Embryonic facial prominence (tissue), 1 donor: ENCODE data around the gene MBIP.
"Not testable (repeated sequence)": the region's sequence is repeated elsewhere in the genome, so short reads cannot be mapped to it uniquely, and the experiment has no call there.

Source experiments
- DNase-seq: peaks from one replicate; pipeline ENCODE4 v3.0.0-alpha.2; 2016; ENCODE audit errors: extremely low spot score

The MBIP gene, protein sequence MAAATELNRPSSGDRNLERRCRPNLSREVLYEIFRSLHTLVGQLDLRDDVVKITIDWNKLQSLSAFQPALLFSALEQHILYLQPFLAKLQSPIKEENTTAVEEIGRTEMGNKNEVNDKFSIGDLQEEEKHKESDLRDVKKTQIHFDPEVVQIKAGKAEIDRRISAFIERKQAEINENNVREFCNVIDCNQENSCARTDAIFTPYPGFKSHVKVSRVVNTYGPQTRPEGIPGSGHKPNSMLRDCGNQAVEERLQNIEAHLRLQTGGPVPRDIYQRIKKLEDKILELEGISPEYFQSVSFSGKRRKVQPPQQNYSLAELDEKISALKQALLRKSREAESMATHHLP

DNA sequence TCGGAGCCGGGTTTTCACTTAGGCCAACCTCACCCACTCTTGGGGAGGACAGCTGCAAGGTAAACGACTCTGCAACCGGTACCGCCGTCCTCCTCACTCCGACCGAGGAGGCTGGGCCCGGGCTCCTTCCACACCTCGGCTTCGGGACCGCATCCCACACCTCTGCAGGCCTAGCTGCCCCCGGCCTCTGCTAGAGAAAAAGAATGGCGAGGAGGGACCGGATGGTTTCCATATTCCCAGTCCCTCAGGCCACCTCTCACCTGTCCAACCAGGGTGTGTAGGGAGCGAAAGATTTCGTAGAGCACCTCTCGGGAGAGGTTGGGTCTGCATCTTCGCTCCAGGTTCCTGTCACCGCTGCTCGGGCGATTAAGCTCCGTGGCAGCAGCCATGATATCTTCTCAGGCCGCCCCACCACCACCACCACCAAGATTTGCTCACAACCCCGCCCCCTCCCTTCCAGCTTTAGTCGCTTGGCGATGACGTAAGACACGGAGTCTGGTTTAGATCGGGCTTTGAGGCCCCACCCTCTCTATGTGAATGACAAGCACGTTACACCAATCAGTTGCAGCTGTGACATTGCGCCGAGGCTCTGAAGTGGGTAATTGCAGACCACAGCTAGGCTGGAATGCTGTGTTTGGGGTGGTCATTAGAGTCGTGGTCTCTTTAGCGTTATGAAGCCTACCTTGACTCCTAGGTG is at the start of gene MBIP:
MBIP (minus strand) TSS at position 438 of the 697 bp plus-strand sequence; CDS start at position 389, 49 bp downstream.
- peak; percentile 96 for DNase-seq

DNA sequence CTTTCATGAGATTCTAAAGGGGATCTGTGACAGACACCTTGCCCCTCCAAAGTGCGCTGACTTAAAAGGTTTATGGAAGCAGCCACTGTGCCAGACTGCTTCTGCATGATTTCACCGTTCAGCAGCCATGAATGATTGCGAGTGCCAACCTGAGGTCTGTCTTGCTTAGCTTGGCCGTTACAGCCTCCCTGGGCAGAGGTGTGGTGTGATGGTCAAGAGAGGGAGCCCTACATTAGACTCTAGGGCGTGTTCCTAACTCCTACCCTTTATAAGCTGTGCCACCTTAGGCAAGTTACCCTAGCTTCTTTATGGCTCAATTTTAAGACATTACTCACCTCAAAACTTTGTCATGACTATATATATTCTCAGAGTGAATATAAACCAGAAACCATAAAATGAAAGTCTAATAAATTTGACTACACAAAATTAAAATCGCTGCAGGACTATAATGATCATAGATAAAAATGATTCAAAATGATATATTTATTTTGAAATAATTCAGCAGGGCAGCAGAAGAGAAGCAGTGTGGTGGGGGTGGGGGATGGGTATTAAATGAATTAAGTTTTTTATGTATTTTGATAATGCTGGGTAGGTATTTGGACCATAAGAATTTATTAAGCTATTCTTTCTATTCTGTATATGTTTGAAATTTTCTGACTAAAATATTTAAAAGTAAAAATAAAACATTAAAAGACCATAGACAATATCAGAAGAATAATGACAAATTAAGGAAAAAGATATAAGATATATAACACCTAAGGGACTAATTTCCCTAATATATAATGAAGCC is 47.7 kb upstream of the MBIP start:
- no peak for DNase-seq

DNA sequence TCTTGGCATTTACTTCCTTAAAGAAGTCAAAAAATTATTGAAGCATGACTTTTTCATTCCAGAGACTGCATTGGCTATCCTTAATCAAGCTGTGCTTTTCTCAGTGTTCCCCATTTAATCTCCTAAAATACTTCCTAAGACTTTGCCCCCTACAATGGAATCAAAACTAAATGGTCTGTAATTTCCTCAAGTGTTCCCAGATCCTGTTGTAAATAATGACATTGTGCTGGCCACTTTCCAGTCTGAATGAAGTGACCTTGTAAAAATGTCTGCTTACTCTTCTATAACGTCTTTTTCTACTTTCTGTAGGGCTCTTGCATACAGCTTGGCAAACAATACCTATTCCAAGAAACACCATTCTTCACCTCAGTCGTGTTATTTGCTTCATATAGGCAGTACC is 45.3 kb upstream of the MBIP start:
- no peak for DNase-seq

DNA sequence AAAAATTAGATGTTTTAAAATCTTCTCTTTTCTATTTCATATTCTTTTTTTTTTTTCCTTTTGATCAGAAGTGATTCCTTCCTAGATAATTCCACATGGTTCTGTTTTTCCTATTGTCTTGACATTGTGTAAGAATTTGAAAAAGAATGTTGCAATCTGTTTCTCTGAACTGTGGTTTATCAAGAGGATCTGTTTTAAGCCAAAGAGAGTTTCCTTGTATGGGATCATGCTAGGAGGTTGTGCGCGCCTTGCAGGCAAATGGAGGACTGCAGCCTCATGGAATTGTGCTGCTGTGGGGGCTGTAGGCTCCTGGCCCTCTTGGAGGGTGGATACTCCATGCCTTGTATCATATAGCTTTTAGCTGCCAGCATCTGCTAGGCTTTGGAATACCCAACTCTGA is 43.3 kb upstream of the MBIP start:
- DNase-seq = no peak

DNA sequence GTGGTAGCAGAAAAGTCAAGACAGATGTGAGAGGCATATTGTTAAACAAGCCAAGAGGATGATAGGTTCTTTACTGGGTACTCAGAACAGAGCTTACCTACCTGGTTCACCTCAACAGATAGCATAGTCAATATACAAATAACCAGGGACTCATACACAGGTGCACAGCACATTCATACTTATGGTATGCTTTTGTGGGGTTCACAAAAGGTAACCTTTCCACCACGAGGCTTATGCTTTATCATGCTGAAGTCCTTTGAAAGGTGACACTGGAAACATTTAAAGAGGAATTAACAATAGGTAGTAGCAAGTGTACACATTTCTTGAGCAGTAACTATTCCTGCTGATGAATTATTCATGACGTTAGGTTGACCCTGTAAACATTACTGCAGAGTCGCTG is 42.2 kb upstream of the MBIP start:
- no peak for DNase-seq

DNA sequence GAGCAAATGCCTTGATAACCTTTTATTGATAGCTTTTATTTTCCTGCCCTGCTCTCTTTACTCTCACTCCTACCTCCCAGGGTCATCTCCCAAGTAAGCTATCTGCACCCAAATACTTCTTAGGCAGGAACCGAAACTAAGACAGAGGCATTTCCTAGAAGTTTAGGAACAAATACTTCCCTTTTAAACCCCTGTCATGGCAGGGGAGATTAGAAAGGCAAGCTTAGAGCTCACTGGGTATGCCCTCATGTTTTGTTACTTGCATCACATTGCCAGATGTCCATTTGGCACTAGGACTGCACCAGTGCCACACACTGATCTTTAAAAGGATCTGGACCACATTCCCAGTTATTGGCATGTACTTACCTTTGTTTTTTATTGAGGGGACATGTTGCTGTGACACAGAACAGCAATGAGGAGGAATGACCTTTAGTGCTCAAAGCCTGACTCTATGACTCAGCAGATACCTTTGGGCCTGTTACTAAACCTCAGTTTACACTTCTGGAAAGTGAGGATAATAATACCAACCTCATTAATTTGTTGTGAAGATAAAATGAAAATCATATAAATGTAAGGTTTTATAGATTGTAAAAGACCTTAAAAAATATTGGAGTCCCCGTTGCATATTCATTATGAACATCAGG is 40.9 kb upstream of the MBIP start:
- no peak for DNase-seq

DNA sequence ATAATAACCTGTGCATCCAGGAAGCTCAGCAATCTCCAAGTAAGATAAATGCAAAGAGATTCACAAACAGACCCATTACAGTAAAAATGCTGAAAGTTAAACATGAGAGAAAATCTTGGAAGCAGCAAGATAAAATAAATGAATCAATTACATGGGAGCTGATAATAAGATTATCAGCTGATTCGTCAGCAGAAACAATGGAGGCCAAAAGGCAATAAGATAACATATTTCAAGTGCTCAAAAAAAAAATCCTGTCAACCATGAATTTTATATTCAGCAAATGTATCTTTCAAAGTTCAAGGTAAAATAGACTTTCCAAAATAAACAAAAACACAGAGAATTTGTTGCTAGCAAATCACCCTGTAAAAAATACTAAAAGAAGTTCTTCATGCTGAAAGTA is 36.4 kb upstream of the MBIP start:
- DNase-seq = no peak

DNA sequence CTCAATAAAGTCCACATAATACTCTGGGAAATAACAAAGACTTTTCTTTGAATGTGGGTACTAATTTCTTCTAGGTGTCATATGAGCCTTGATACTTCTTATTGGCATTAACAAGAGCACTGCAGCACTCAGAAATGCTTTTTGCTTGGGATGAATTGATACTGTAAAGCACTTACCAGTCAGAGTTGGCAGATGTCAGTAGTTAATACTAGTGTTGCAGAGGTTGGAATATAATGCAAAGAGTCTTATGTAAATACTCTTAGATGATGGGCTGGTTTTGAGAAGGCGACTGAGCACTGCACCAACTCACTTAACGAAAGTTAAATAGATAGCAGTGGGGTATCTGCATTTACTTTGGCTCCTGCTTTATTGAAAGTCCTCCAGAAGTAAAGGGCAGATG is 25.6 kb upstream of the MBIP start:
- no peak for DNase-seq

DNA sequence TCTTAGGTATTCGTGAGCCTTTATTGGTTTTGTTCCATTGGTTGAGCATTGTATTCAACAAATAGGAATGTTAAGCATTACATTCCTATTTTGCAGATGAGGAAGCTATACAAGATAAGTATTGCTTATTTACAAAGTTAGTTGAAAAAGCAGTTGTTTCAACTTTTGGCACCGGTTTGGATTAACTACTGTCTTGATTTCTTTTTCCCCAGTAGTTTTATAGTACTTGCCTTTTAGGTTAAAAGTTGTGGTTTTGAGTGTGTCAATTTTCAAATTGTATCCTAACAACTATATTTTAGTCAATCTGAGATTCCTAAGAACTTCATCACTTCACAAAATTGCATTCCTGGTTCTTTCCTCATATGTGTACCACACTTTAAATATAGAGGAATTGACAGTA is 23.8 kb upstream of the MBIP start:
- no peak for DNase-seq

DNA sequence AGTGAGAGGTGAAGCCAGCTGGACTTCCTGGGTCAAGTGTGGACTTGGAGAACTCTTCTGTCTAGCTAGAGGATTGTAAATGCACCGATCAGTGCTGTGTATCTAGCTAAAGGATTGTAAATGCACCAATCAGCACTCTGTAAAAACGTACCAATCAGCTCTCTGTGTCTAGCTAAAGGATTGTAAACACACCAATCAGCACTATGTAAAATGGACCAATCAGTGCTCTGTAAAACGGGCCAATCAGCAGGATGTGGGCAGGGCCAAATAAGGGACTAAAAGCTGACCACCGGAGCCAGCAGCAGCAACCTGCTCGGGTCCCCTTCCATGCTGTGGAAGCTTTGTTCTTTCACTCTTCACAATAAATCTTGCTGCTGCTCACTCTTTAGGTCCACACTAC is 21.4 kb upstream of the MBIP start:
- not testable (repeated sequence) for DNase-seq

DNA sequence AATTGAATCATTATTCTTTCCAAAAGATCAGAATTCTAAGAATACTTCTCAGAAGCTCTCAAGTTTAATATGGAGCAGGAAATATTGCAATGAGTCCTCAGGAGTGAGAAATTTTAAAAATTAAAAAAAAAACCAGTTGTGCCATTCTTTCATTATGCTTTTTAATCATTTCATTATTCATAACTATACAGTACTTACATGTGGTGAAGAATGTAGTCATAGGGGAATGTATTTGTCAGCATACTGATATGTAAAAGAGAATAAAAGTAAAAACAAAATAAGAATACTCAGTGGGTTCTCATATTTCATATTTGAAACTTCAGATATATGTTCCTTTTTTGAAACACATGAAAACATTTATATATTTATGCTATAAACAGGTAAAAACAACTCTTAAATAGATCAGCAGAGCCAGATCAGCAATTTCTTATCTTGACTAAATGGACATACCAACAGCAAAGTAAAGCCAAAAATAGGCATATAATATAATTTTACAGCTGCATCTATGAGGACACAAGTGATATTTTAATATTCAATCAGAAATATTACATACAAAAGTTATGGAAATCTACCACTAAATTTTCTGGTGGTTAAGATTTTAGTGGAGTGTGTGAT is 19.9 kb upstream of the MBIP start:
- no peak for DNase-seq

DNA sequence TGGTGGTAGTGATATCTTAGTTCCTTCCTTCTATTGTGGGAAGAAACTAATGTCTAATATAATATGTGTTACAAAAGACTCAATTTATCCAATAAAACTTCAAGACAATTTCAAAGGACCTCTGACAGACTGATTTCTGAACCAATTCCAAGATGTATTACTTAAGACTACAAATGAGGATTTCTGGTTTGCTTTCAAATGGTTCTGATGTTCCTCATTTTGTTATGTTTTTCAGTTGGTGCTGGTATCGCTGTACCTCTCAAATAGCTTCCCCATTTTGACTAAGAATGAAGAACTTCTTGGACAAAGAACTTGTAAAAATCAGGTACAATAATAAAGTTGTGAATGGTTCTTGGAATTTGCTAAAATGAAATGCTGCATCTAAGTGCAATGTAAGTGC is 19.4 kb upstream of the MBIP start:
- DNase-seq = no peak

DNA sequence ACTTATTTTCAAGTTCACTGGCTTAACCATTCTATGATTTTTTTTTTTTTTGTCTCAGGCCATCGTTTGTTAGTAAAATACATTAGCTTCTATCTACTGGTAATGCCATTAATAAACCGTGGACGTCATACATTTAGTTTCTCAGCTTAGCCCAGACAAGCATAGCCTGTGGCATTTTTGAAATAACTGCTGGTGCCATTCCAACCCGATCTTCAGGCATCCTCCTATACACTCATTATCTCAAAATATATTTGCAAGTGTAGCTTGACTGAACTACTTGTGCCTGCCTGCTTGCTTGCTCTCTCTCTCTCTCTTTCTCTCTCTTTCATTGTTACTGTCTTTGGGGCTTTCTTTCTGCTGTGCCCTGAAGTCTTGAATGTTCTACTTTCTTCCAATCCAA is 12.7 kb upstream of the MBIP start:
- DNase-seq = no peak

DNA sequence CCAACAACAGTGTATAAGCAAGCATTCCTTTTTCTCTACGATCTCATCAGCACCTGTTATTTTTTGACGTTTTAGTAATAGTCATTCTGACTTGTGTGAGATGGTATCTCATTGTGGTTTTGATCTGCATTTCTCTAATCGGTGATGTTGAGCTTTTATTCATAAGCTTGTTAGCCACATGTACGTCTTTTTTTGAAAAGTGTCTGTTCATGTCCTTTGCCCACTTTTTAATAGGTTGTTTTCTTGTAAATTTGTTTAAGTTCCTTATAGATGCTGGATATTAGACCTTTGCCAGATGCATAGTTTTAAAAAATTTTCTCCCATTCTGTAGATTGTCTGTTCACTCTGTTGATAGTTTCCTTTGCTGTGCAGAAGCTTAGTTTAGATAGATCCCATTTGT is 7.1 kb upstream of the MBIP start:
- DNase-seq = not testable (repeated sequence)

DNA sequence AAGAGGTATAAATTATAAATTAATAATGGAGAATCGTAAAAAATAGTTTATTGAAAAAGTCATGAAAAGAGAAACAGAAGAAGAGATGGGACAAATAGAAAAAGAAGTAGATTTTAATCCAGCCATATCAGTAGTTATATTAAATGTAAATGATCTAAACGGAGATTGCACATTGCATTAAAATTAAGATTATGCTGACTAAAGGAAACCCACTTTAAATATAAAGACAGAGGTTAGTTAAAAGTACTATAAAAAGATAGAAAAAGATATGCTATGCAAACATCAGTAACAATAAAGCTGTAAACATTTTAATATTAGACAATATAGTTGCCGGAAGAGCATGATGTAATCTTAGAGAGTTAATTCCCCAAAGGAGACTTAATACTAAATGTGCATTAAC is 5.4 kb upstream of the MBIP start:
- no peak for DNase-seq

DNA sequence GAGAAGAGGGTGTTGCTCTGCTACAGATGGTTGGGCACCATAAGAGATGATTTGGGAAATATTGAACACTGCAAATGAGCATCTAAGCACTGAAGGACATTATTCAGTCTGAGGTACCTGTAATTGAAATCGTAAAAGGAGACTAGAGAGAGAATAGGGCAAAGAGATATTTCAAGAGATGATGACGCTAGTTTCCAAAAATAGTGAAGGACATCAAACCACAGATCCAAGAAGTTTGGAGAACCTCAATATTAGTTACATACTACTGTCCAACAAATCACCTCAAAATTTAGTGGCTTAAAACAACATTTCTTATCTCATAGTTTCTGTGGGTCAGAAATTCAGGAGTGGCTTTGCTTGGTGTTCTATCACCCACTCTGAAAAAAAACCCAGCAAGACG is 4.5 kb upstream of the MBIP start:
- no peak for DNase-seq

DNA sequence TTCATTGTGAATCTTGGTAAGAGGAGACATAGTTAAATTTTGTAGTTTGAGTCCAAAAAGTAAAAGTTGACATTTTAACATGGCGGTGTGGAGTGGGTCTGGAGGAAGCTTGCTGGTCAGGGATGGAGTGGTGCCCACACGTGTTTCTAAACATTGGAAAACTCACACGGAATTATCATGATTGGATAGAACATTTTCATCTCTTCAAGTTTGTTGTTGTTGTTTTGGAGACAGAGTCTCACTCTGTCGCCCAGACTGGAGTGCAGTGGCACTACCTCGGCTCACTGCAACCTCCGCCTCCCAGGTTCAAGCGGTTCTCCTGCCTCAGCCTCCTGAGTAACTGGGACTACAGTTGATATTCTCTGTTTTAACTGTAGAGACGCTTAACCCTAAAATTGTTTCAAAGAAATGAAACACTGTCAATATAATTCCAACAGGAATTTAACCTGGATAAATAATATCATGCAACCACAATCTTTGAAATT is 502 bp upstream of the MBIP start:
- no peak for DNase-seq

DNA sequence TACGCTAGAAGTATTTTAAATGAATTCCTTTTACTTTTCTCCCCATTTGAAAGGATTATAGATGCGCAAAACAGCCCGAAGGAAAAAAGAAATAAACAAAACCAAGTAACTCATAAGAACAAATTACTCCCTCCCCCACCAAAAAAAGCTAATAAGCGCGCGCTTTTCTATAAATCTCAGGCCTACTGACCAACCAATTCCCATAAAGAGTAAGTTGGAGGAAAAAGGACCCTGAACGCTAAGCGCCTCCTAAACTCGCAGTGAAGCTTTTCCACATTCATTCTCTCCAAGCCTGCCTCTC is 588 bp downstream of the MBIP start:
- DNase-seq = peak; percentile 10

DNA sequence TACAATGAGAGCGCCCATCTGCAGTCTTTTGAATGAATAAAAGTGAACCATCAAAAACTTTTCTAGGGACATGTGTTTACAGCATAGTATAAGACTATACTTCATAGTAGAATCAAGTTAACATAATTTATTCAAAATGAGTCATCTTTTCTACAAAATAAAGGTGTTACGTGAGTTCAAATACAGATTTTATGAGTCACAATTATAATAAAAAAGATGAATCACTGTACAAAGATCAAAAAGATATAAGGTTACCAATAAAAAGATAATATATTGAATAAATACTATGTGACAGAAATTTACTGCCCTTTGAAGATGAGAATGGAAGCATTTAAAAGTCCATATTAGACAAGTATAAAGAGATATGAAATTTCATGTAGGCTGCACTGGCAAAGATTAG is 2.8 kb downstream of the MBIP start:
- no peak for DNase-seq

DNA sequence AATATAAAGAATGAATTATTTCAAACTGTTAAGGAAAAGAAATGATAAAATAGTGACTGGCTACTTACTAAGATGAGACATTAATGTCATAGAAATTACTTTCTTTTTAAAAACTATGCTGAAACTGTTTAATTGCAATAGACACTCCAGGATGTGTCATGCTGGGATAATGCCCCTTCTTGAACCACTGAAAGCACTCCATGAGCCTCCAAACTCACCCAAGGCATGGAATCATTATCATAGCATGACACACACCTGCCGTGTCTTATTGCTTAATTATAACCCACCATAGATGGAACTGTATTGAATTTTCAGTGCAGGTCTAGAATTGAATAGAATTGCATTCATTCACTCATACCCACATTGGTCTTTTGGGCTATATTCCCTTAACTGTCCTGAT is 4.3 kb downstream of the MBIP start:
- DNase-seq = no peak

DNA sequence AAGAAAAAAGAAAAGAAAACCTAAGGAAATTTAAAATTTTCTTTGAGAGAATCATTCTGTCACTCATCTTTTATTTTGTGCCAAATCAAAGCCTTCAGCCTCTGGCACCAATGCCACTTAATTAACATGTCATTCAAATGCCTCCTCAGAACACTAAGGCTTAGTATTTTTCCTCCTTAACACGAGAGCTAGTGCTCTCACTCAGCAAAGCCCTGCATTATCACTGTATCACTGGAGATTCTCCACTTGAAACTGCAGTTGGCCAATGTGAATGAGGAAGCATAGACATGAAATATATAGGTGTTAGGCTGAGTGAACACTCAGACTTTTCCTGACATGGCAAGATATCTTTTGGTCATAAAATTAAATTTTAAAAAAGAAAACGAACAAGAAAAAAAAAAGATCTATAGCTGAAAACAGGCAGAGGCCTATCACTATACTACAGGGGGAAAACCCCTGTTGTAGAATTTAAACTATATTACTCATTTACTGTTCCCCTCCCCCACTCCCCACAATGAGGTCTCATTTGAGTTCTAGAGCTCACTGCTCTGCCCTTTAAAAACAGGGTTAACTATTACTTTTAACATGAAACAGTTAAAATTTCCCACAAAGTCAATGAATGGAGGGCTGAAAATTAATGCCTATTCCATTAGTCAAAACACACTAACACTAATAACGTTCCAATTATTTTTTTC is 5.1 kb downstream of the MBIP start:
- DNase-seq = no peak
